Stimulated activated naive B cell treated with anti-CD40 and anti-IgM and Interleukin-4, amounts not matched to agents 10 μg/mL and 1 μg/mL and 100 μg/mL, for 72 hours (primary cell): ENCODE data around the gene NFIL3.
"Not testable (repeated sequence)": the region's sequence is repeated elsewhere in the genome, so short reads cannot be mapped to it uniquely, and the experiment has no call there.

Experiments
- ATAC-seq, 2 donors: fragments of 150-1000 bp; cut with Tn5 transposase; replicated peaks; 2 replicates each; pipeline ENCODE4 v1.10.0; 2021; ENCODE audit warnings: moderate library complexity in 1 of 2
- DNase-seq: peaks from one replicate; pipeline ENCODE4 v3.0.0; 2021
- H3K27ac Mint-ChIP-seq: one replicate; pipeline ENCODE4 v1.8.0; 2022; ENCODE audit warnings: mild to moderate bottlenecking, mixed read lengths
- H3K27me3 Mint-ChIP-seq, 2 donors: one replicate each; pipeline ENCODE4 v1.8.0; 2022; ENCODE audit warnings: mixed read lengths in 2 of 2
- H3K36me3 Mint-ChIP-seq, 2 donors: one replicate each; pipeline ENCODE4 v1.8.0; 2022; ENCODE audit warnings: mixed read lengths in 2 of 2, mild to moderate bottlenecking in 1 of 2
- H3K4me1 Mint-ChIP-seq, 2 donors: one replicate each; pipeline ENCODE4 v1.8.0; 2022; ENCODE audit warnings: mixed read lengths in 2 of 2, mild to moderate bottlenecking in 1 of 2
- H3K4me3 Mint-ChIP-seq, 2 donors: one replicate each; pipeline ENCODE4 v1.8.0; 2022; ENCODE audit warnings: mild to moderate bottlenecking in 2 of 2, mixed read lengths in 2 of 2, moderate library complexity in 1 of 2
- H3K9me3 Mint-ChIP-seq, 2 donors: one replicate each; pipeline ENCODE4 v1.8.0; 2022; ENCODE audit warnings: mixed read lengths in 2 of 2, mild to moderate bottlenecking in 1 of 2

Gene NFIL3

DNA sequence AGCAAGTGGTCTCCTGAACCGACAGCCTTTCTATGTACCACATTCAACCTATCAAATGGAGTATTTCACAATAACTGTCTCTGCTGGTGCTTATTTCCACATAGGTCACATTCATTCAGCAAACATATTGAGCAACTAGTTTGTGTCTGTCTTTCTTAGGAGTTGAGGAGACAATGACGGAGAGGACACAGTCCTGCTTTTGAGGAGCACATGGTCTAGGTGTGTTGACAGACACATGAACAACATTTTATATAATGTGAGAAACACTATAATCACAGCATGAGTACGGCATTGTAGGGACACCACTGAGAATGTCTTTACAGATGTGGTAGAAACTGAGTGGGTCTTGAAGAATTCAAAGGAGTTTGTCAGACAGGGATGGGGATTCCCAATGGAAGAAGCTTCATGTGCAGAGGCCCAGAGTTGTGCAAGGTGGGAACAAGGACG lies 28.5 kb downstream of the NFIL3 start:
- peaks cover 9% of the 10 kb centered on the region in 2 donors for H3K4me1 Mint-ChIP-seq
- no peak for DNase-seq
- peaks cover 3 to 17% of the 10 kb centered on the region in 2 donors for H3K36me3 Mint-ChIP-seq
- peak; percentile 1 to 7 for ATAC-seq
- H3K9me3 Mint-ChIP-seq = no peaks in the 10 kb centered on the region
- no peaks in the 10 kb centered on the region for H3K27me3 Mint-ChIP-seq
- H3K4me3 Mint-ChIP-seq = peak overlapping the region; percentile 0 to 39
- peak overlapping the region; percentile 63 for H3K27ac Mint-ChIP-seq

DNA sequence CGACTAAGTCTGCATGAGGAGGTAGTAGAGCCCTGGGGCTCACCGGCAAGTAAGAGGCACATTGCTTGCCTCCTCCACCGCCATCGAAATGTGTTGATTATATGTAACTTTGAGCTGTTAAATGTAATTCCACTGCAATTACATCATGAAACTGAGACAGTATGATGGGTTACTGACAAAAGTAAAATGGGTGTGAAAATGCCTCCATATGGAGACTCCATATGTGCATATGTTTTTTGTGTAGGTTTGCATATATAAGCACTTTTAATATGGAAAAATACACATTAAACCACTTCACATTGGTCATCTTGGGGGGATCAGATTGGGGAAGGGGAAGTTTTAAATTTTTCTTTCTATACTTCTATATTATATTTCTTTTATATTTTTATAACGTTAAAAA lies 29.8 kb downstream of the NFIL3 start:
- no peaks in the 10 kb centered on the region for H3K9me3 Mint-ChIP-seq
- no peak overlapping the region for H3K4me3 Mint-ChIP-seq
- no peak overlapping the region for H3K27ac Mint-ChIP-seq
- no peaks in the 10 kb centered on the region for H3K27me3 Mint-ChIP-seq
- H3K4me1 Mint-ChIP-seq = peaks cover 9% of the 10 kb centered on the region in 2 donors
- DNase-seq = no peak
- ATAC-seq = no peak
- peaks cover 2 to 14% of the 10 kb centered on the region in 2 donors for H3K36me3 Mint-ChIP-seq

DNA sequence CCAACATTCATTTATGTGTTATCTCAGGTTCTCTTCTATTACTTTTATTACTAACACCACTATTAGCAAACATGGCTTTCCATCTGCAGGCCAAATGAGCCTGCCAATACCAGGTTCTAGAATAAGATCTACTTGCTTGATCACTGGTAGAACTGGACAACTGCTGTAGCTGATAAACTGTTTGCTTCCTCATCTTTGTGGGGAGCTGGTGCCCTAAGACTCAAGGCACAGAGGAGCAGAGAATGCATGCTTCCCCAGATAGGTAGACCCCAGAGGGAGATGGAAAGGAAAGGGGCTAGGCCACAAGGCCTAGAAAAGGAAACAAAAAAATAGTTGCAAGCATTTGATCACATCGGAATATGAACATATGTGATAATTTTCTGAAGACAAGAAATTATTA lies 31.2 kb downstream of the NFIL3 start:
- Mint-ChIP-seq H3K9me3 (no peaks in the 10 kb centered on the region), H3K4me3 (no peak overlapping the region), H3K27ac (no peak overlapping the region), H3K27me3 (no peaks in the 10 kb centered on the region), H3K36me3 (peaks cover 2 to 11% of the 10 kb centered on the region in 2 donors), H3K4me1 (peaks cover 9% of the 10 kb centered on the region in 2 donors)
- DNase-seq = no peak
- ATAC-seq = no peak

DNA sequence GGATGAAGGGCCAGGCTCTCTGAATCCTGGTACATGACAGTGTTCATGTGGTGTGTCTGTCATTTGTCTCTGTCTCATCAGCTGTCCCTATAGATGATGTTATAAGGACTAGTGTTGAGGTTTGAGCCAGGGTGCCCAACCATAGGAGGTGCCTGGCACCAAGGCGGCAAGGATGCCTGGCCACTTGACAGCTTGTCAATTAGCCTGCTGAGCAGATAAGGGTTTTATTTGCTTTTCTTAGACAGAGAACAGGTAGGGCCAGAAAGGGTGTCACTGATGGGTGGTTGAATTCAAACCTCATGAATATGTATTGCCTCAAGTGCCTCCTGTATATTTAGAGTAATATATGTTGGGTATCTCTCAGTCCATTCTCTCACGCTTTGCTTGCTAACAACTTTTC lies 31.8 kb downstream of the NFIL3 start:
- Mint-ChIP-seq H3K36me3 (peaks cover 2 to 11% of the 10 kb centered on the region in 2 donors), H3K9me3 (no peaks in the 10 kb centered on the region), H3K27ac (no peak overlapping the region), H3K27me3 (no peaks in the 10 kb centered on the region), H3K4me3 (no peak overlapping the region), H3K4me1 (peaks cover 9 to 14% of the 10 kb centered on the region in 2 donors)
- no peak for DNase-seq
- ATAC-seq = no peak

DNA sequence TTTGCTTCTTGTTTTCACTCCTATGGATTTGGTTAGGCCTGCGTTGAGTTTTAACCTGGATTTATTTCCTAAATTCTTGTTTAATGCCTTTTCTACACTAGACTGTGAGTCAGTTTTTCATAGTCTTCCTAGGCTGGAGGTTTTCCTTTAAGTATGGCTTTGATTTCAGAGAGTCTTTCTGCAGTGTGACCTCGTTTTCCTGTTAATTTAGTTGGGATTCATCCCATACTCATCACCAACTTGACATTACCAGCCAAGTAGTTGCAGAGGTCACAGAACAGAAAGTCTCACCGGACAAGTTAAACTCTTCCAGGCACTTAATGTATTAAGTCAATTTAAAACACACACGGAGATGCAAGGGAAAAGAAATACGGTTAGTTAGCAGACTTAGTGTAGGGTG lies 32.2 kb downstream of the NFIL3 start:
- DNase-seq (no peak), ATAC-seq (no peak)
- Mint-ChIP-seq H3K4me1 (peaks cover 9 to 18% of the 10 kb centered on the region in 2 donors), H3K36me3 (peaks cover 2 to 11% of the 10 kb centered on the region in 2 donors), H3K27ac (peak overlapping the region; percentile 59), H3K27me3 (no peaks in the 10 kb centered on the region), H3K9me3 (no peaks in the 10 kb centered on the region), H3K4me3 (no peak overlapping the region)

DNA sequence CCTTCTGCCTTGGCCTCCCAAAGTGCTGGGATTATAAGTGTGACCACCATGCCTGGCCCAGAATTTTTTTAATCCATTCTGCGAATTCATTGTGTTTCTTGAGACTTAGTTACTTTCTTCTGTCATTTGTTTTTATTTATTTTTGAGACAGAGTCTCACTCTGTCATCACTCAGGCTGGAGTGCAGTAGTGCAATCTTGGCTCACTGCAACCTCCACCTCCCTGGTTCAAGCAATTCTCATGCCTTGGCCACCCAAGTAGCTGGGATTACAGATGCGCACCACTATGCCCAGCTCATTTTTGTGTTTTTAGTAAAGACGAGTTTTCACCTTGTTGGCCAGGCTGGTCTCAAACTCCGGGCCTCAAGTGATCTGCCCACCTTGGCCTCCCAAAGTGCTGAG lies 33.9 kb downstream of the NFIL3 start:
- not testable (repeated sequence) for H3K36me3 Mint-ChIP-seq, H3K27me3 Mint-ChIP-seq, H3K9me3 Mint-ChIP-seq, H3K4me3 Mint-ChIP-seq, H3K27ac Mint-ChIP-seq, ATAC-seq, DNase-seq, H3K4me1 Mint-ChIP-seq

DNA sequence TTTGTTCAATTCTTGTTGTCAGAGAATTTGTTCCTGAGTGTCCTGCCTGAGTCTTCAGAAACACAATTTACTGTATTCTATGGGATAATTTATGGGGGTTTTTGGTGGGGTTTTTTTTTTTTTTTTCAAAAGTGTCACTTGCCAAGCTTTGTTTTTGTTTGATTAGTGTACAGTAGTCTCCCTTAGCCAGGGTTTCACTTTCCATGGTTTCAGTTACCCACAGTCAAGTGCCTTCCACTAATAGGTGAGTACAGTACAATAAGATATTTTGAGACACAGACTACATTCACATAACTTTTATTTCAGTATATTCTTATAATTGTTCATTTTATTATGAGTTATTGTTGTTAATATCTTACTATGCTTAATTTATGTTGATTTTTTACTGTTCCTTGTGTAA lies 36.9 kb downstream of the NFIL3 start:
- H3K36me3 Mint-ChIP-seq = no peaks in the 10 kb centered on the region
- H3K4me3 Mint-ChIP-seq = no peak overlapping the region
- H3K27ac Mint-ChIP-seq = no peak overlapping the region
- peak; percentile 36 to 65 for ATAC-seq
- H3K9me3 Mint-ChIP-seq = no peaks in the 10 kb centered on the region
- no peak for DNase-seq
- peaks cover 0 to 9% of the 10 kb centered on the region in 2 donors for H3K4me1 Mint-ChIP-seq
- H3K27me3 Mint-ChIP-seq = peaks cover 0 to 6% of the 10 kb centered on the region in 2 donors

DNA sequence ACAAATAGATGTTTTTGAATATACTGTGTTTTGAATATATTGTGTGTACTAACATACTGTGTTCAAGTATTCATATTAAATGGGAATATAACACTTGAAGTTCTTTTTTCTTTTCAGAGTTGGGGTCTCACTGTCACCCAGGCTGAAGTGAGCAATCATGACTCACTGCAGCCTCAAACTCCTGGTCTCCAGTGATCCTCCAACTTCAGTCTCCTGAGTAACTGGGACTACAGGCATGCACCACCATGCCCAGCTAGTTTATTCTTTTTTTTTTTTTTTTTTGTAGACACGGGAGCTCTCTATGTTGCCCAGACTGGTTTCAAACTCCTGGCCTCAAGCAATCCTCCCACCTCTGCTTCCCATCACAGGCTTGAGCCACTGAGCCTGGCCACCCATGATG lies 38.7 kb downstream of the NFIL3 start:
- peaks cover 0 to 9% of the 10 kb centered on the region in 2 donors for H3K4me1 Mint-ChIP-seq
- DNase-seq (no peak), ATAC-seq (no peak)
- no peaks in the 10 kb centered on the region for H3K36me3 Mint-ChIP-seq
- H3K4me3 Mint-ChIP-seq = no peak overlapping the region
- H3K27me3 Mint-ChIP-seq = peaks cover 0 to 10% of the 10 kb centered on the region in 2 donors
- H3K9me3 Mint-ChIP-seq = no peaks in the 10 kb centered on the region
- H3K27ac Mint-ChIP-seq = no peak overlapping the region

DNA sequence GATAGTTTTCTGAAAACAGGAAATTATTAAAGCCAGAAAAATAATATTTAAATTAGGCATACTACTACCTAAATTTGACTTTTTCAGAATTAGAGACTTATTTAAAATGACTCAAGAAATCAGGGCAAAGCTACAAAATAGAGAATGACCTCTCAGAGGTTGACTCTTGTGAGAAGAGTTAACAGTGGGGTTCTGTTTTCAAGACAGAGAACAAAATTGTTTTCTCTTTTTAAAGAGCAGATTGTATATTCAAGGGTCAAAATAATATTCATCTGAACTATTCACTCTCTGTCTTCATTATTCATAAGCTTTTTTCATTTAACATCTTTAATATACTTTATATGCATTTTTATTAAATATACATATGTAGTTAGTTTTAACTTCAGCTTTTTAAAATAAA lies 40.1 kb downstream of the NFIL3 start:
- H3K27ac Mint-ChIP-seq = no peak overlapping the region

DNA sequence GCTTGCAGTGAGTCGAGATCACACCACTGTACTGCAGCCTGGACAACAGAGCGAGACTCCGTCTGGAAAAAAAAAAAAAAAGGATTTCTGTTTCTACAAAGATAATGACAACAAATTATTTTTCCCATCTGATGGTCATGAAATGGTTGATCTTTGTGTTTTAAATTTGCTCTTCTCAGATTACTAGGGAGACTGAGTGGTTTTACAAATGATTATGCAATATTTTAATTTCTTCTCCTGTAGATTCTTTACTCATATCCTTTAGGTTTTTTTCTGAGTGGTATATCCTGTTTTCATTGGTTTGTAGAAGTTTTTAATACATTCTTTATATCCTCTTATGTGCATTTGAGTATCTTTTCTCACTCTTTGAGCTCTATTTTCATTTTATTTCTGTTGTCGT lies 41.3 kb downstream of the NFIL3 start:
- DNase-seq (no peak), ATAC-seq (no peak)
- Mint-ChIP-seq H3K27ac (no peak overlapping the region), H3K36me3 (peaks cover 4 to 5% of the 10 kb centered on the region in 2 donors), H3K4me1 (peaks cover 0 to 18% of the 10 kb centered on the region in 2 donors), H3K9me3 (peaks cover 4% of the 10 kb centered on the region in 2 donors), H3K27me3 (peaks cover 4 to 12% of the 10 kb centered on the region in 2 donors), H3K4me3 (no peak overlapping the region)

More for the DNA sequence above, 40.1 kb downstream of the NFIL3 start:
- no peak for ATAC-seq
- Mint-ChIP-seq H3K9me3 (no peaks in the 10 kb centered on the region), H3K36me3 (no peaks in the 10 kb centered on the region), H3K4me1 (peaks cover 0 to 18% of the 10 kb centered on the region in 2 donors), H3K27me3 (peaks cover 0 to 12% of the 10 kb centered on the region in 2 donors), H3K4me3 (no peak overlapping the region)
- DNase-seq = no peak

DNA sequence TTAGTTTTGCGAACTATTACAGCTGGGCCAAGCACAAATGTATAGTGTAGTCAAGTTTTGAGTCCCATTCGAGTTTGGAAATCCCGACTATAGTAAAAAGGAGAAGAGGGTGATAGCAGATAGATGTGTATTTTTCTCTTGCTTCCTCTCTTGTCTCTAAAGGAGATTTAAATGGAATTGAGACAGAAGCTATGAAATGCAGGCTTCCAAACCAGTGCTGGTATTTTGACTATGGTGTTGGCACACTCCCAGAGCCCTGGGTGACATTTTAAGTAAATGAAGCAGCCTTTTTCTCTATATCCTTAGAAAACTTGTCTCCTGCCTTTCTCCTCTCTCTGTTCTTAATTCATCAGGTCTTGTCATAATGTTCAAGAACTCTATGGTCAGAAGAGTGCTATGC lies 44.2 kb downstream of the NFIL3 start:
- Mint-ChIP-seq H3K4me1 (peaks cover 0 to 14% of the 10 kb centered on the region in 2 donors), H3K4me3 (no peak overlapping the region), H3K27ac (no peak overlapping the region), H3K9me3 (peaks cover 4% of the 10 kb centered on the region in 2 donors), H3K27me3 (peaks cover 4 to 12% of the 10 kb centered on the region in 2 donors), H3K36me3 (peaks cover 4 to 5% of the 10 kb centered on the region in 2 donors)
- ATAC-seq (no peak), DNase-seq (no peak)

DNA sequence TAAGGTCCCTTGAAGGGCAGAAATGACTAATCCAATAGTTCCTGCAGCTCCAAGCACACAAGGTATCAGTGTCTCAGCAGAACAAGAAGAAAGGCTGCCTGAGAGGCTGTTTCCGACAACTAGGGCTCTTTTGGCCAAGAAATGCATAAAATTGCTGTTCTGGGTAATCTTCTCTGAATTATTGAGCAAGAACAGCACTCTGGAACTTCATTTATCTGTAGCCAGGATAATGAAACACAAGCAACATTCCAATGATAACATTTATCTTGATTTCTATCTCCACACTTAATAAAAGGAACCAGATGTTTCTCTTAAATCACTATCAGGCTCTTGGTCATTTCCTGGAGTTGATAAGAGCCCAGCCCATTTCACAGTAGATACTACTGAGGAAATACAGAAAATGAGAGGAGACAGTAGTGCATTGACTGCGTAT lies 44.9 kb downstream of the NFIL3 start:
- peaks cover 4 to 5% of the 10 kb centered on the region in 2 donors for H3K36me3 Mint-ChIP-seq
- no peak for ATAC-seq
- H3K27ac Mint-ChIP-seq = no peak overlapping the region
- H3K4me1 Mint-ChIP-seq = peaks cover 0 to 14% of the 10 kb centered on the region in 2 donors
- no peak for DNase-seq
- H3K27me3 Mint-ChIP-seq = peaks cover 4 to 12% of the 10 kb centered on the region in 2 donors
- no peak overlapping the region for H3K4me3 Mint-ChIP-seq
- peaks cover 4% of the 10 kb centered on the region in 2 donors for H3K9me3 Mint-ChIP-seq

DNA sequence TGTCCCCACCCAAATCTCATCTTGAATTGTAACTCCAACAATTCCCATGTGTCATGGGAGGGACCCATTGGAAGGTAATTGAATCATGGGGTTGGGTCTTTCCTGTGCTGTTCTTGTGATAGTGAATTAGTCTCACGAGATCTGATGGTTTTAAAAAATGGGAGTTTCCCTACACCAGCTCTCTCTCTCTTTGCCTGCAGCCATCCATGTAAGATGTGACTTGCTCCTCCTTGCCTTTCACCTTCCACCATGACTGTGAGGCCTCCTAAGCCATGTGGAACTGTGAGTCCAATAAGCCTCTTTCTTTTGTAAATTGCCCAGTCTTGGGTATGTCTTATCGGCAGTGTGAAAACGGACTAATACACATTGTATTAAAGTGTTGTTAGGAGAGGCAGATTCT lies 45.6 kb downstream of the NFIL3 start:
- not testable (repeated sequence) for H3K4me3 Mint-ChIP-seq, H3K36me3 Mint-ChIP-seq, ATAC-seq, H3K9me3 Mint-ChIP-seq, H3K27ac Mint-ChIP-seq, DNase-seq
- H3K4me1 Mint-ChIP-seq = peaks cover 0 to 14% of the 10 kb centered on the region in 2 donors
- H3K27me3 Mint-ChIP-seq = peaks cover 4 to 12% of the 10 kb centered on the region in 2 donors

DNA sequence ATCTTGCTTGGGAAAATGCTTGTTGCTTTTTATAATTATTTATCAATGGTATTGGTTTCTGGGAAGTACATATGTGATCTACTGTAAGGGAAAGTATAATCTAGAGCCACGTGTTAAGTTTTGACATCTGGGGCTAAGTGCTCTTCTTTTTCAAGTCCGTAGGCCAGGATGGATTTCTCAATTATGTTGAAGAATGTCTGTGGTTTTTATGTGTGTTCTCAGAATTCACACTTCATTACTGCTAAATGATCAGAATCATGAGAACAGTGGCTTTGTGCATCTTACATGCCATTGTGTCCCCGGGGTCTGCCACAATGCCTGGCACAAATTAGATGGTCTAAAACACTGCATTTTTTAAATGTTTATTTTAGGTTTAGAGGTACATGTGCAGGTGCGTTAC lies 47.4 kb downstream of the NFIL3 start:
- no peak for DNase-seq
- no peak overlapping the region for H3K4me3 Mint-ChIP-seq
- ATAC-seq = no peak
- H3K4me1 Mint-ChIP-seq = peaks cover 2 to 18% of the 10 kb centered on the region in 2 donors
- H3K27me3 Mint-ChIP-seq = peaks cover 4 to 6% of the 10 kb centered on the region in 2 donors
- H3K27ac Mint-ChIP-seq = no peak overlapping the region
- H3K36me3 Mint-ChIP-seq = peaks cover 4 to 5% of the 10 kb centered on the region in 2 donors
- H3K9me3 Mint-ChIP-seq = peaks cover 4% of the 10 kb centered on the region in 2 donors

DNA sequence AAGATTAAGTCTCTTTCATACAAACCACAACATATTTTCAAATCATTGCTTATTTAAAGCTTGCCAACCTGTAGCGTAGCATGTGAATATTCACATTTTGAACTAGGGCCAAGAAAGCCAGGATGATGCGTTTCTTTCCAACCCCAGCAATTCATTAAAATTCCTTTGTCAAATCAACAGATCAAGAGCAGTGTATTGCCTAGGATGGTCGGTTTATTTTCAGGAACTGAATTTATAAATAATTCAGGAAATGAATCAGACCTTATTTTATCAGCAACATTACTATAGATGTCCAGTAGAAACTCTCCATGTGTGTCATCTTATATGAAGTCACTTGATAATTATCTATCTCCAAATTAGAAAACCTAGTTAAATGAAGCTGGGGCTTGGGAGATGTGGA lies 48.7 kb downstream of the NFIL3 start:
- H3K27ac Mint-ChIP-seq = no peak overlapping the region
- H3K4me3 Mint-ChIP-seq = no peak overlapping the region
- DNase-seq (no peak), ATAC-seq (no peak)
- H3K36me3 Mint-ChIP-seq = peaks cover 4 to 5% of the 10 kb centered on the region in 2 donors
- H3K4me1 Mint-ChIP-seq = peaks cover 2 to 18% of the 10 kb centered on the region in 2 donors
- peaks cover 3 to 4% of the 10 kb centered on the region in 2 donors for H3K27me3 Mint-ChIP-seq
- H3K9me3 Mint-ChIP-seq = peaks cover 4% of the 10 kb centered on the region in 2 donors
